Measurements from ENCODE around the gene RNF2. TPM values are rescaled to one million over a fixed set of nuclear protein-coding genes. Genes with fewer than 3 reads are reported as not detected.

Gene RNF2
- total and polyA plus RNA-seq, 2 of the 13 experiments (the other 11 are each of a cell fraction or from before 2014, with no cell fraction given): 19.3 to 21.7 TPM

DNA sequence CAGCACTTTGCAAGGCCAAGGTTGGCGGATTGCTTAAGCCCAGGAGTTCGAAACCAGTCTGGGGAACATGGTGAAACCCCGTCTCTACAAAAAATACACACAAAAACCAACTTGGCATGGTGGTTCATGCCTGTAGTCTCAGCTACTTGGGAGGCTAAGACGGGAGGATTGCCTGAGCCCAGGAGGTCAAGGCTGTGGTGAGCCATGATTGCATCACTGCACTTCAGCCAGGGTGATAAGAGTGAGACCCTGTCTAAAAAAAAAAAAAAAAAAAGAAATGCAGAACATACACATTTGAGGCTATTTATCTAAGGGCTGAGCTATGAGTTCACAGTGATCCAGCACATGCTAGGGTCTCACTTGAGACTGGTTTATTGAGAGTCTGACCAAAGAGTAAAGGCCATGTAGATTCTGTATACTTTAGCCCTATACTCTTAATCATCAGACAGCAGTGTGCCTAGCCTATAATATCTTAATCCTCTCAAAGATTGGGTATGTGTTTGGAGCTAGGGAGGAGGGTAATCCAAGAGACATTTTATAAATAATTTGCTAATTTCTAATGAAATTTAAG, 23.9 kb downstream of the RNF2 start (continued):
- TF ChIP-seq REPIN1 (CRISPR knock-in tag; IDR thresholded peaks at IDR 0.05; ENCODE audit: borderline replicate concordance, low read depth): no peak
- TF ChIP-seq SALL1 (CRISPR knock-in tag; IDR thresholded peaks at IDR 0.05): 0 out of 2 replicates have a peak, but pooled peaks have one; percentile 17
- TF ChIP-seq SP2 (CRISPR knock-in tag; IDR thresholded peaks at IDR 0.05): no peak
- no peak for TF ChIP-seq YEATS4 (CRISPR knock-in tag; IDR thresholded peaks at IDR 0.05; ENCODE audit: borderline replicate concordance)
- no peak for TF ChIP-seq HMGA1 (CRISPR knock-in tag; conservative IDR thresholded peaks at IDR 0.05)
- TF ChIP-seq ZNF441 (CRISPR knock-in tag; IDR thresholded peaks at IDR 0.05; ENCODE audit: borderline replicate concordance): no peak
- no peak for TF ChIP-seq NFATC3 (CRISPR knock-in tag; IDR thresholded peaks at IDR 0.05)
- TF ChIP-seq ISL2 (CRISPR knock-in tag; IDR thresholded peaks at IDR 0.05): no peak
- no peak; the same call in 1 of the 2 replicates for TF ChIP-seq CEBPG (CRISPR knock-in tag; IDR thresholded peaks at IDR 0.05)
- no peak for TF ChIP-seq ZNF652 (CRISPR knock-in tag; IDR thresholded peaks at IDR 0.05; ENCODE audit: borderline replicate concordance, low read depth)
- TF ChIP-seq ZNF556 (CRISPR knock-in tag; IDR thresholded peaks at IDR 0.05; ENCODE audit: borderline replicate concordance): no peak
- TF ChIP-seq NR2F6 (IDR thresholded peaks at IDR 0.05): peak; percentile 42; the same call in 1 of the 2 replicates
- peak; percentile 29; the same call in 1 of the 2 replicates for TF ChIP-seq NR2F6 (CRISPR knock-in tag; IDR thresholded peaks at IDR 0.05)
- no peak for TF ChIP-seq RNF219 (CRISPR knock-in tag; IDR thresholded peaks at IDR 0.05)
- no peak for TF ChIP-seq JUN (CRISPR knock-in tag; IDR thresholded peaks at IDR 0.05)
- TF ChIP-seq E2F1 (CRISPR knock-in tag; IDR thresholded peaks at IDR 0.05): no peak
- no peak for TF ChIP-seq ZSCAN29 (CRISPR knock-in tag; conservative IDR thresholded peaks at IDR 0.05)
- no peak for TF ChIP-seq PHF8 (CRISPR knock-in tag; IDR thresholded peaks at IDR 0.05)
- no peak for TF ChIP-seq ZNF644 (CRISPR knock-in tag; IDR thresholded peaks at IDR 0.05; ENCODE audit: low read depth)
- no peak for TF ChIP-seq CSRNP2 (CRISPR knock-in tag; conservative IDR thresholded peaks at IDR 0.05; ENCODE audit: low read depth)
- peak; percentile 27; the same call in 1 of the 2 replicates for TF ChIP-seq CEBPB (IDR thresholded peaks at IDR 0.05; ENCODE audit: borderline replicate concordance, low read depth, low read length)
- TF ChIP-seq, protein P1, sequence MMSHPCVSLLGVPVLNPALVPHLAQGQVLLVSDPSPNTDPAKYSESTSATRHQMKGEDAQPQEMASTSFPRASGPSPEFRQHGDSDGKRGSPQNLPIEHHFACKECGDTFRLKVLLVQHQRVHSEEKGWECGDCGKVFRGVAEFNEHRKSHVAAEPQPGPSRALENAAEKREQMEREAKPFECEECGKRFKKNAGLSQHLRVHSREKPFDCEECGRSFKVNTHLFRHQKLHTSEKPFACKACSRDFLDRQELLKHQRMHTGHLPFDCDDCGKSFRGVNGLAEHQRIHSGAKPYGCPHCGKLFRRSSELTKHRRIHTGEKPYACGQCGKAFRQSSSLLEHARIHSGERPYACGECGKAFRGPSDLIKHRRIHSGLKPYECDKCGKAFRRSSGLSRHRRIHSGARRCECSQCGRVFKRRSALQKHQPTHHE (CRISPR knock-in tag; IDR thresholded peaks at IDR 0.05; ENCODE audit: borderline replicate concordance): no peak
- no peak for TF ChIP-seq MEF2D (CRISPR knock-in tag; IDR thresholded peaks at IDR 0.05)
- no peak for TF ChIP-seq ZNF660 (CRISPR knock-in tag; IDR thresholded peaks at IDR 0.05; ENCODE audit: borderline replicate concordance, low read depth)
- no peak for TF ChIP-seq ZNF44 (CRISPR knock-in tag; IDR thresholded peaks at IDR 0.05)

Measured in HepG2 (cell line).